NCI-H1694 treated with DMSO at 0.1 percent for 48 hours (cell line): ENCODE measurements around the gene PPP1R14C.
"Not testable (repeated sequence)": the region's sequence is repeated elsewhere in the genome, so short reads cannot be mapped to it uniquely, and the experiment has no call there.

Experiments
- DNase-seq: peaks from one replicate; lab custom pipeline; 2025; lab: John Stamatoyannopoulos, UW

The PPP1R14C gene

GRCh38 chr6:150169181-150169580 is 26.3 kb downstream of the PPP1R14C start:
- DNase-seq: no peak

GRCh38 chr6:150169609-150170008 is 26.8 kb downstream of the PPP1R14C start:
- DNase-seq: no peak

- DNase-seq: no peak
These were observed 30.1 kb downstream of the PPP1R14C start for GRCh38 chr6:150172929-150173328.

- no peak for DNase-seq
These were observed 32.8 kb downstream of the PPP1R14C start for GRCh38 chr6:150175586-150176151.

- no peak for DNase-seq
These were observed 33.3 kb downstream of the PPP1R14C start for GRCh38 chr6:150176152-150176551.

- no peak for DNase-seq
These were observed 33.8 kb downstream of the PPP1R14C start for GRCh38 chr6:150176659-150177058.

- DNase-seq: no peak
These were observed 34.6 kb downstream of the PPP1R14C start for GRCh38 chr6:150177259-150177951.

GRCh38 chr6:150177952-150178520 is 35.2 kb downstream of the PPP1R14C start:
- DNase-seq: no peak

- no peak for DNase-seq
These were observed 36.2 kb downstream of the PPP1R14C start for GRCh38 chr6:150179030-150179429.

- not testable (repeated sequence) for DNase-seq
These were observed 37.1 kb downstream of the PPP1R14C start for GRCh38 chr6:150179907-150180424.

- DNase-seq: no peak
These were observed 37.7 kb downstream of the PPP1R14C start for GRCh38 chr6:150180517-150180916.

- DNase-seq: no peak
These were observed 39.7 kb downstream of the PPP1R14C start for GRCh38 chr6:150182460-150183078.

- no peak for DNase-seq
These were observed 40.3 kb downstream of the PPP1R14C start for GRCh38 chr6:150183105-150183504.

- no peak for DNase-seq
These were observed 41.1 kb downstream of the PPP1R14C start for GRCh38 chr6:150183966-150184365.

GRCh38 chr6:150184850-150185731 is 42.2 kb downstream of the PPP1R14C start:
- no peak for DNase-seq

GRCh38 chr6:150185732-150186117 is 42.9 kb downstream of the PPP1R14C start:
- DNase-seq: no peak

- DNase-seq: no peak
These were observed 43.5 kb downstream of the PPP1R14C start for GRCh38 chr6:150186129-150186898.

GRCh38 chr6:150187433-150187832 is 44.6 kb downstream of the PPP1R14C start:
- DNase-seq: not testable (repeated sequence)

GRCh38 chr6:150189122-150189521 is 46.3 kb downstream of the PPP1R14C start:
- no peak for DNase-seq

- DNase-seq: no peak
These were observed 49.0 kb downstream of the PPP1R14C start for GRCh38 chr6:150191809-150192208.

GRCh38 chr6:150194195-150194594 is 51.4 kb downstream of the PPP1R14C start:
- no peak for DNase-seq
